HCT116 (cell line): ENCODE measurements around the gene MYEOV. TPM values are rescaled to one million over a fixed set of nuclear protein-coding genes. Genes with fewer than 3 reads are reported as not detected.

Experiments used
- ATAC-seq: fragments of 200-7000 bp; cut with Tn5 transposase; 2 replicates; pipeline ENCODE4 v1.9.1; 2020; ENCODE audit warnings: mild to moderate bottlenecking, moderate library complexity
- BruUV-seq: library from RNA; stranded (reverse); fragments of 400-500 nt; replicated peaks from 2 replicates; lab custom pipeline; 2021; lab: Mats Ljungman, UMichigan
- CTCF ChIA-PET: fragments of 300-600 bp; sonication (Branson Sonifier 250); formaldehyde crosslinking; loops from one replicate; lab custom pipeline; 2021; ENCODE audit warnings: antibody characterized with exemption; lab: Charles Lee
- POLR2A ChIA-PET: fragments of 300-600, 350-600 bp; sonication (Branson Sonifier 250); formaldehyde crosslinking; loops from one replicate; lab custom pipeline; 2021; ENCODE audit warnings: antibody characterized with exemption; lab: Charles Lee
- RAD21 ChIA-PET, 2 experiments: fragments of 300-600 bp; sonication (Branson Sonifier 250); formaldehyde crosslinking; loops; one replicate each; lab custom pipeline; 2023; ENCODE audit warnings: low total read pairs in 2 of 2; ENCODE audit not compliant: uncharacterized antibody in 2 of 2, unreplicated experiment in 2 of 2, low non-redundant PET in 1 of 2; lab: Charles Lee
- DNase-seq: peaks from one replicate; pipeline ENCODE4 v3.0.0-alpha.2; 2010; ENCODE audit warnings: low read depth, low spot score
- H2AFZ ChIP-seq: fragments of 200-600 bp; shearing (Covaris generic), sonication (generic); 2 replicates; pipeline ENCODE4 v1.6.1; 2017; ENCODE audit warnings: low read depth, mixed run types, mixed read lengths, antibody characterized with exemption, low read length; ENCODE audit not compliant: poor library complexity, severe bottlenecking
- H3K27ac ChIP-seq: 2 replicates; pipeline ENCODE4 v1.5.1; 2012; ENCODE audit warnings: low read depth, low read length
- H3K27me3 ChIP-seq: fragments of 200-600 bp; sonication (generic); 2 replicates; pipeline ENCODE4 v1.6.1; 2016; ENCODE audit warnings: mixed run types, low read length, mixed read lengths; ENCODE audit not compliant: insufficient read depth
- H3K36me3 ChIP-seq, 2 experiments: fragments of 200-500 bp in 1 of 2; fragments of 200-600 bp in 1 of 2; sonication (Bioruptor generic) in 1 of 2; sonication (generic) in 1 of 2; 2 replicates each; pipeline versions ENCODE4 v1.5.1 to v1.6.1; 2014 to 2016; ENCODE audit warnings: low read length in 2 of 2, inconsistent platforms in 1 of 2, mixed read lengths in 1 of 2, mixed run types in 1 of 2; ENCODE audit not compliant: insufficient read depth in 2 of 2, control insufficient read depth in 1 of 2
- H3K4me1 ChIP-seq, 2 experiments: fragments of 200-600 bp in 1 of 2; sonication (generic) in 1 of 2; 2 replicates each; pipeline versions ENCODE4 v1.5.1 to v1.6.1; 2012 to 2017; ENCODE audit warnings: low read length in 2 of 2, inconsistent platforms in 1 of 2, mild to moderate bottlenecking in 1 of 2, mixed read lengths in 1 of 2, mixed run types in 1 of 2, moderate library complexity in 1 of 2; ENCODE audit not compliant: insufficient read depth in 2 of 2, control insufficient read depth in 1 of 2
- H3K4me2 ChIP-seq: fragments of 200-600 bp; sonication (generic); 2 replicates; pipeline ENCODE4 v1.6.1; 2017; ENCODE audit warnings: mixed run types, low read length, mixed read lengths
- H3K4me3 ChIP-seq, 2 experiments: fragments of 200-600 bp in 1 of 2; sonication (generic) in 1 of 2; replicated peaks in 1 of 2; 2 replicates each; pipeline ENCODE4 v1.5.1; 2011 to 2016; ENCODE audit warnings: low read length in 2 of 2, control low read depth in 1 of 2, low read depth in 1 of 2, mild to moderate bottlenecking in 1 of 2, mixed read lengths in 1 of 2, mixed run types in 1 of 2
- H3K79me2 ChIP-seq: fragments of 200-600 bp; sonication (generic); 2 replicates; pipeline ENCODE4 v1.6.1; 2017; ENCODE audit warnings: mild to moderate bottlenecking, mixed run types, low read length, moderate library complexity, mixed read lengths; ENCODE audit not compliant: insufficient read depth
- H3K9ac ChIP-seq: fragments of 200-600 bp; sonication (generic); 2 replicates; pipeline ENCODE4 v1.6.1; 2016; ENCODE audit warnings: low read length, mixed read lengths
- H3K9me2 ChIP-seq: fragments of 200-600 bp; sonication (generic), shearing (Covaris generic); 2 replicates; pipeline ENCODE4 v1.6.1; 2017; ENCODE audit warnings: mixed run types, mild to moderate bottlenecking, moderate library complexity; ENCODE audit not compliant: insufficient read depth
- H3K9me3 ChIP-seq, 2 experiments: fragments of 200-500 bp in 1 of 2; fragments of 200-600 bp in 1 of 2; sonication (Bioruptor generic) in 1 of 2; sonication (generic) in 1 of 2; 2 replicates each; pipeline ENCODE4 v1.6.1; 2014 to 2017; ENCODE audit warnings: low read length in 2 of 2, mixed read lengths in 2 of 2, inconsistent platforms in 1 of 2, low read depth in 1 of 2, mild to moderate bottlenecking in 1 of 2, mixed run types in 1 of 2, moderate library complexity in 1 of 2; ENCODE audit not compliant: control insufficient read depth in 1 of 2, insufficient read depth in 1 of 2
- H4K20me1 ChIP-seq: fragments of 200-600 bp; sonication (generic), shearing (Covaris generic); 2 replicates; pipeline ENCODE4 v1.6.1; 2017; ENCODE audit warnings: mixed run types, mild to moderate bottlenecking, moderate library complexity; ENCODE audit not compliant: insufficient read depth
- CBX3 ChIP-seq: IDR thresholded peaks from 2 replicates; pipeline ENCODE4 v1.6.1; 2012; ENCODE audit warnings: low read depth
- CEBPB ChIP-seq: IDR thresholded peaks from 2 replicates; pipeline ENCODE4 v1.6.1; 2012; ENCODE audit warnings: low read depth
- ELF1 ChIP-seq: IDR thresholded peaks from 2 replicates; pipeline ENCODE4 v1.6.1; 2012; ENCODE audit warnings: low read depth, borderline replicate concordance
- JUND ChIP-seq: IDR thresholded peaks from 2 replicates; pipeline ENCODE4 v1.6.1; 2012
- POLR2A ChIP-seq: IDR thresholded peaks from 2 replicates; pipeline ENCODE4 v1.7.0; 2011; ENCODE audit warnings: borderline replicate concordance; ENCODE audit not compliant: insufficient read depth, insufficient read length; ENCODE audit errors: extremely low read depth
- POLR2AphosphoS5 ChIP-seq: IDR thresholded peaks from 2 replicates; pipeline ENCODE4 v1.6.1; 2011; ENCODE audit warnings: mild to moderate bottlenecking, low read depth, low read length, moderate library complexity
- TCF7L2 ChIP-seq: IDR thresholded peaks from 2 replicates; pipeline ENCODE4 v1.7.0; 2011; ENCODE audit warnings: borderline replicate concordance, inconsistent platforms; ENCODE audit not compliant: insufficient read depth, insufficient read length; ENCODE audit errors: extremely low read depth
- YY1 ChIP-seq: IDR thresholded peaks from 2 replicates; pipeline ENCODE4 v1.6.1; 2011; ENCODE audit warnings: low read length, low read depth, moderate library complexity, mild to moderate bottlenecking; ENCODE audit not compliant: insufficient replicate concordance; ENCODE audit errors: extremely low read depth
- ZFX ChIP-seq: fragments of 450-650 bp; IDR thresholded peaks from 2 replicates; pipeline ENCODE4 v1.6.1; 2017
- intact Hi-C: fragments of 100-400 bp; cut with micrococcal nuclease; formaldehyde crosslinking; loops from 2 replicates; pipeline ENCODE4 v1.10.0; 2022
- total RNA-seq: library from RNA; stranded (reverse); gene quantifications from one replicate; pipeline ENCODE4 v1.2.1, GENCODE V29; 2021; ENCODE audit not compliant: unreplicated experiment

The MYEOV gene
- total RNA-seq, 1 experiment from 2014 or later = 135 TPM

DNA sequence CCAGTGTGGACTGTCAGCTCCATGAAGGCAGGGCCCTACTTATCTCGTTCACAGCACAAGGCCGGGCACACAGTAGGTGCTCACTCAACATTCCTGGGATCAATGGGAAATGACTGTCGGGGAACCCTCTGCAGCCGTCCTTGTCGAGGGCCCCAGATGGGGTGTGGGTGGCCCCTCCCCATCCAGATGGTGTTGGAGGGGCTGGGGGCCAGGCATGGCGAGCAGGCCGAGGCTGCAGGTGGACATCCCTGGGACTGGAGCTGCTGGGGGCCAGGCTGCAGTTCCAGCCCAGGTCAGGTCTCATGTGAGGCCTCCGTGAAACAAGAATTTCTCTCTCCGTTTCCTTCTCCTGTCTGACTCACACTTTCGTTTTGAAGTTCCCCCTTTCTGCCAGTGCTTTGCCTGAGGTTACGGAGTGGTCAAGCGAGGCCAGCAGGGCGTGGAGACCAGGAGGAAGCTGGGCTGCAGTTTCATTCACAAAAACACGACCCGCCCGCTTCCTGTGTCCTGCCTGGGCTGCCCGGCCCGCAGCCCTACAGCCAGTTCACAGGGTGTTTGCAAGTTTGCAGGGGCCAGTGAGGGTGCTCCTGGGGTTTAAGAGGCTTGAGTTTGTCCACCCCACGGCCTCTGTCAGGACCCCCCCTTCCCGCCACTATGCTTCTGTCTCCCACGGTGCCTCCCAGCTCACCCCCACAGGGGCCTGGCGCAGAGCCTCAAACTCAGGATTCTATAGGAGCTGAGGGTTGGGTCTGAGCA lies 4.5 kb downstream of the MYEOV start:
- Histone ChIP-seq H3K27ac (peak overlapping the region; percentile 99), H3K36me3 (peaks cover 0 to 10% of the 10 kb centered on the region in 2 experiments; a peak in 1 of 4 replicates), H3K79me2 (peaks cover 86% of the 10 kb centered on the region), H4K20me1 (no peaks in the 10 kb centered on the region), H3K9me3 (no peaks in the 10 kb centered on the region), H3K4me1 (peaks cover 77 to 88% of the 10 kb centered on the region in 2 experiments), H3K4me3 (peak overlapping the region; percentile 24 to 97), H3K9me2 (no peaks in the 10 kb centered on the region), H2AFZ (no peak overlapping the region), H3K27me3 (no peaks in the 10 kb centered on the region), H3K4me2 (peak overlapping the region; percentile 95), H3K9ac (peak overlapping the region; percentile 98)
- ChIA-PET POLR2A (interaction anchor here (0.9 to 3.1 kb wide), 7 partner anchors 30 to 346 kb away, joined by 4 to 15 read pairs (median 5); no protein-coding TSS in a partner anchor), RAD21 (interaction anchor here (0.7 to 0.8 kb wide), 2 partner anchors 341 to 344 kb away, joined by 3 read pairs; no protein-coding TSS in a partner anchor), CTCF (interaction anchor here (1.0 to 2.1 kb wide), 4 partner anchors 167 to 386 kb away, joined by 3 to 10 read pairs (median 4); no protein-coding TSS in a partner anchor)
- intact Hi-C loops = loop anchor here (5.0 to 10.0 kb wide), 2 partner anchors 144 to 376 kb away; partner anchors contain the start of gene LTO1
- ATAC-seq (peak; percentile 10), DNase-seq (peak; percentile 78)
- TF ChIP-seq TCF7L2 (peak; percentile 84), POLR2AphosphoS5 (peak; percentile 72), ZFX (peak; percentile 49; the same call in 1 of the 2 replicates), YY1 (peak; percentile 7), ELF1 (no peak)
- no TSS peak for BruUV-seq

DNA sequence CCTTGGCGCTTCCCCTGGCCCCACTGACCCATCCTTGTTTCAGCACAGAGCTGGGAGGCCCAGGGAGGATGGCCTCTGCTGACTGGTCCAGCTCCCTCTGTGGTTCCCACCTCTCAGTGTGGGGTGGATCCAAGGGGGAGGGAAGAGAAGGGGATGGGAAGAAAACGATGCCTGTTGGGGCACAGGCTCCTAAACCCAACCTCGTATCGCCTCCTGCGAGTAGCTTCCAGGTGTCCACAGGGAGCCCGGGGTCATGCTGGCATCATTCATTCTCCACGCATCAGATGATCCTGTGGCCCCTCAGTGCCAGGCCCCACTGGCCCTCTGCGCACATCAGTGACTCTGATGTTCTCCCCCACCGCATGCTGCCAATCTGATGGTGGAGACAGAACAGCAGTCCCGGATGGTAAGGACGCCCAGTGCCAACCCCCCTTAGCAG lies 5.1 kb downstream of the MYEOV start:
- Histone ChIP-seq H3K4me3 (peak overlapping the region in 1 of 2 experiments; percentile 97; a peak in 2 of 4 replicates), H3K4me1 (peaks cover 74 to 91% of the 10 kb centered on the region in 2 experiments), H2AFZ (no peak overlapping the region), H3K9me2 (no peaks in the 10 kb centered on the region), H3K9me3 (no peaks in the 10 kb centered on the region), H3K36me3 (peaks cover 0 to 10% of the 10 kb centered on the region in 2 experiments; a peak in 1 of 4 replicates), H3K79me2 (peaks cover 91% of the 10 kb centered on the region), H4K20me1 (no peaks in the 10 kb centered on the region), H3K27ac (peak overlapping the region; percentile 99), H3K9ac (peak overlapping the region; percentile 98), H3K4me2 (peak overlapping the region; percentile 95), H3K27me3 (no peaks in the 10 kb centered on the region)
- ChIA-PET POLR2A (interaction anchor here (1.7 to 3.1 kb wide), 4 partner anchors 29 to 345 kb away, joined by 4 to 15 read pairs (median 4); no protein-coding TSS in a partner anchor), RAD21 (interaction anchor here (0.7 to 0.8 kb wide), 2 partner anchors 340 to 344 kb away, joined by 3 read pairs; no protein-coding TSS in a partner anchor), CTCF (no interaction called here)
- TF ChIP-seq CEBPB (no peak), JUND (no peak), POLR2AphosphoS5 (no peak), CBX3 (no peak), POLR2A (no peak)
- ATAC-seq (no peak), DNase-seq (no peak)
- intact Hi-C loops = loop anchor here (5.0 to 10.0 kb wide), 2 partner anchors 143 to 376 kb away; partner anchors contain the start of gene LTO1
- no TSS peak for BruUV-seq
